Mesenchymal stem cell (in vitro differentiated cells and primary cell): ENCODE results near the gene CAPRIN1.
A peak's percentile ranks its signal among the peaks of the same experiment; 100 is the strongest.
"Not testable (repeated sequence)": the region's sequence is repeated elsewhere in the genome, so short reads cannot be mapped to it uniquely, and the experiment has no call there.

Experiments
- DNase-seq: peaks from one replicate; pipeline ENCODE4 v3.0.0-alpha.2; 2013
- H2AFZ ChIP-seq: one replicate; pipeline ENCODE4 v1.6.1; 2013; ENCODE audit warnings: low read depth, mild to moderate bottlenecking, control low read depth, inconsistent platforms, low read length, moderate library complexity
- H2AK5ac ChIP-seq: 2 replicates; pipeline ENCODE4 v1.6.1; 2013; ENCODE audit warnings: low read length, moderate library complexity, mild to moderate bottlenecking, inconsistent platforms; ENCODE audit not compliant: severe bottlenecking
- H2BK120ac ChIP-seq: one replicate; pipeline ENCODE4 v1.6.1; 2013; ENCODE audit warnings: low read depth, mild to moderate bottlenecking, inconsistent platforms, low read length, moderate library complexity
- H2BK12ac ChIP-seq, 2 experiments: one replicate each; pipeline ENCODE4 v1.6.1; 2013; ENCODE audit warnings: inconsistent platforms in 2 of 2, low read length in 2 of 2, mild to moderate bottlenecking in 2 of 2, moderate library complexity in 2 of 2, control low read depth in 1 of 2
- H2BK15ac ChIP-seq: one replicate; pipeline ENCODE4 v1.6.1; 2013; ENCODE audit warnings: mild to moderate bottlenecking, low read depth, inconsistent platforms; ENCODE audit not compliant: poor library complexity, severe bottlenecking
- H2BK5ac ChIP-seq: 2 replicates; pipeline ENCODE4 v1.6.1; 2013; ENCODE audit warnings: low read depth, mild to moderate bottlenecking, low read length, control low read depth, inconsistent platforms; ENCODE audit not compliant: poor library complexity, severe bottlenecking
- H3K14ac ChIP-seq, 2 experiments: one replicate each; pipeline ENCODE4 v1.6.1; 2013; ENCODE audit warnings: inconsistent platforms in 2 of 2, low read length in 2 of 2, control low read depth in 1 of 2, mild to moderate bottlenecking in 1 of 2, moderate library complexity in 1 of 2
- H3K18ac ChIP-seq, 2 experiments: one replicate each; pipeline ENCODE4 v1.6.1; 2013; ENCODE audit warnings: inconsistent platforms in 2 of 2, low read length in 2 of 2, control low read depth in 1 of 2, low read depth in 1 of 2, mild to moderate bottlenecking in 1 of 2
- H3K23ac ChIP-seq, 2 experiments: one replicate each; pipeline ENCODE4 v1.6.1; 2013; ENCODE audit warnings: inconsistent platforms in 2 of 2, low read length in 2 of 2, mild to moderate bottlenecking in 2 of 2, moderate library complexity in 2 of 2, control low read depth in 1 of 2
- H3K27ac ChIP-seq: 2 replicates; pipeline ENCODE4 v1.5.1; 2013; ENCODE audit warnings: mild to moderate bottlenecking, moderate library complexity, low read length, control low read depth, inconsistent platforms; ENCODE audit not compliant: poor library complexity, severe bottlenecking
- H3K27me3 ChIP-seq, 2 experiments: 2 replicates each; pipeline versions ENCODE4 v1.6.1 to v1.7.0; 2013; ENCODE audit warnings: low read length in 2 of 2, mild to moderate bottlenecking in 2 of 2, moderate library complexity in 2 of 2, control low read depth in 1 of 2, inconsistent platforms in 1 of 2; ENCODE audit not compliant: control insufficient read depth in 1 of 2, insufficient read depth in 1 of 2
- H3K36me3 ChIP-seq, 2 experiments: 2 replicates each; pipeline versions ENCODE4 v1.6.1 to v1.7.0; 2013; ENCODE audit warnings: low read length in 2 of 2, control low read depth in 1 of 2, inconsistent platforms in 1 of 2, low read depth in 1 of 2, mild to moderate bottlenecking in 1 of 2; ENCODE audit not compliant: insufficient read depth in 2 of 2, control insufficient read depth in 1 of 2
- H3K4ac ChIP-seq, 2 experiments: one replicate each; pipeline ENCODE4 v1.6.1; 2013; ENCODE audit warnings: inconsistent platforms in 2 of 2, low read length in 2 of 2, mild to moderate bottlenecking in 2 of 2, moderate library complexity in 2 of 2, control low read depth in 1 of 2, low read depth in 1 of 2
- H3K4me1 ChIP-seq: 2 replicates; pipeline ENCODE4 v1.6.1; 2013; ENCODE audit warnings: low read depth, low read length, control low read depth; ENCODE audit not compliant: control insufficient read depth, insufficient read depth
- H3K4me2 ChIP-seq: 2 replicates; pipeline ENCODE4 v1.6.1; 2013; ENCODE audit warnings: low read length, mild to moderate bottlenecking, inconsistent platforms; ENCODE audit not compliant: poor library complexity, severe bottlenecking
- H3K4me3 ChIP-seq, 2 experiments: 2 replicates each; pipeline versions ENCODE4 v1.5.1 to v1.7.0; 2013; ENCODE audit warnings: low read length in 2 of 2, mild to moderate bottlenecking in 2 of 2, control low read depth in 1 of 2, low read depth in 1 of 2; ENCODE audit not compliant: insufficient read depth in 1 of 2
- H3K79me1 ChIP-seq: replicated peaks from 2 replicates; pipeline ENCODE4 v1.6.1; 2013; ENCODE audit warnings: mild to moderate bottlenecking, control low read depth, low read length, inconsistent platforms; ENCODE audit not compliant: poor library complexity, severe bottlenecking
- H3K9ac ChIP-seq: 2 replicates; pipeline ENCODE4 v1.7.0; 2013; ENCODE audit warnings: mild to moderate bottlenecking, low read length, moderate library complexity
- H3K9me3 ChIP-seq: 2 replicates; pipeline ENCODE4 v1.7.0; 2013; ENCODE audit warnings: mild to moderate bottlenecking, low read length; ENCODE audit not compliant: control insufficient read depth
- H4K8ac ChIP-seq: one replicate; pipeline ENCODE4 v1.6.1; 2013; ENCODE audit warnings: inconsistent platforms, mild to moderate bottlenecking, low read length, moderate library complexity
- H4K91ac ChIP-seq: one replicate; pipeline ENCODE4 v1.6.1; 2013; ENCODE audit warnings: mild to moderate bottlenecking, low read length, inconsistent platforms
- WGBS: methylation state at CpG from one replicate; pipeline ENCODE4 v1.1.7; 2013; ENCODE audit warnings: mixed read lengths; 5-methylcytosine and 5-hydroxymethylcytosine counted together

Gene CAPRIN1

GRCh38 chr11:34084637-34085036 is 33.1 kb downstream of the CAPRIN1 start:
- Histone ChIP-seq H3K36me3 (peaks cover 50 to 93% of the 10 kb centered on the region in 2 experiments), H4K8ac (no peak overlapping the region), H3K18ac (no peak overlapping the region), H2AK5ac (no peak overlapping the region), H3K27me3 (no peaks in the 10 kb centered on the region), H2BK15ac (no peak overlapping the region), H3K4ac (no peak overlapping the region), H2AFZ (no peak overlapping the region), H3K4me1 (no peaks in the 10 kb centered on the region), H4K91ac (no peak overlapping the region), H3K4me2 (no peak overlapping the region), H3K23ac (no peak overlapping the region), H3K79me1 (peaks cover 9% of the 10 kb centered on the region), H3K14ac (no peak overlapping the region), H3K9ac (peak overlapping the region; percentile 9), H2BK12ac (no peak overlapping the region), H2BK120ac (no peak overlapping the region), H3K4me3 (no peak overlapping the region), H3K9me3 (no peaks in the 10 kb centered on the region), H3K27ac (no peak overlapping the region), H2BK5ac (no peak overlapping the region)
- no peak for DNase-seq
- 97% methylated on average over 2 of the region's 2 CpGs for WGBS

GRCh38 chr11:34086554-34087283 is 35.2 kb downstream of the CAPRIN1 start:
- Histone ChIP-seq H3K4me2 (no peak overlapping the region), H4K8ac (no peak overlapping the region), H3K9ac (no peak overlapping the region), H3K14ac (no peak overlapping the region), H3K79me1 (peaks cover 9% of the 10 kb centered on the region), H2AFZ (no peak overlapping the region), H2BK5ac (no peak overlapping the region), H2BK120ac (no peak overlapping the region), H3K27me3 (no peaks in the 10 kb centered on the region), H3K4me3 (no peak overlapping the region), H3K18ac (no peak overlapping the region), H2BK12ac (no peak overlapping the region), H2BK15ac (no peak overlapping the region), H3K23ac (no peak overlapping the region), H3K4ac (no peak overlapping the region), H3K9me3 (no peaks in the 10 kb centered on the region), H2AK5ac (no peak overlapping the region), H3K36me3 (peaks cover 42 to 95% of the 10 kb centered on the region in 2 experiments), H3K4me1 (no peaks in the 10 kb centered on the region), H3K27ac (no peak overlapping the region), H4K91ac (no peak overlapping the region)
- DNase-seq: peak; percentile 62
- 100% methylated on average over 2 of the region's 4 CpGs for WGBS

- Histone ChIP-seq H3K4ac (no peak overlapping the region), H4K8ac (no peak overlapping the region), H2AK5ac (no peak overlapping the region), H2BK15ac (no peak overlapping the region), H3K23ac (no peak overlapping the region), H2BK12ac (no peak overlapping the region), H2BK120ac (no peak overlapping the region), H3K9ac (no peak overlapping the region), H4K91ac (no peak overlapping the region), H3K4me2 (no peak overlapping the region), H3K14ac (no peak overlapping the region), H2BK5ac (no peak overlapping the region), H2AFZ (no peak overlapping the region), H3K4me1 (no peaks in the 10 kb centered on the region), H3K27me3 (no peaks in the 10 kb centered on the region), H3K9me3 (no peaks in the 10 kb centered on the region), H3K18ac (no peak overlapping the region), H3K79me1 (peaks cover 9% of the 10 kb centered on the region), H3K4me3 (no peak overlapping the region), H3K36me3 (peaks cover 38 to 95% of the 10 kb centered on the region in 2 experiments), H3K27ac (no peak overlapping the region)
- DNase-seq: no peak
- 100% methylated on average over 1 of the region's 1 CpG for WGBS
These were observed 40.3 kb downstream of the CAPRIN1 start for GRCh38 chr11:34091825-34092224.

GRCh38 chr11:34094900-34095299 is 43.4 kb downstream of the CAPRIN1 start:
- H3K27me3 ChIP-seq, H2AK5ac ChIP-seq, H2BK5ac ChIP-seq, H3K4me3 ChIP-seq, H3K4me2 ChIP-seq, H3K18ac ChIP-seq, H3K23ac ChIP-seq, H4K91ac ChIP-seq, H2BK12ac ChIP-seq, H3K9ac ChIP-seq, H3K14ac ChIP-seq, H4K8ac ChIP-seq, H2BK15ac ChIP-seq, H3K27ac ChIP-seq, DNase-seq, H3K9me3 ChIP-seq, H2BK120ac ChIP-seq, H2AFZ ChIP-seq, H3K4ac ChIP-seq, H3K4me1 ChIP-seq: not testable (repeated sequence)
- 100% methylated on average over 1 of the region's 2 CpGs for WGBS
- Histone ChIP-seq H3K79me1 (peaks cover 11% of the 10 kb centered on the region), H3K36me3 (peaks cover 24 to 100% of the 10 kb centered on the region in 2 experiments)
